NCI-H1048 (cell line): ENCODE measurements around the gene PPP1CA.
"Not testable (repeated sequence)": the region's sequence is repeated elsewhere in the genome, so short reads cannot be mapped to it uniquely, and the experiment has no call there.

Source experiments
- DNase-seq: peaks from one replicate; lab custom pipeline; 2025; lab: John Stamatoyannopoulos, UW

The PPP1CA gene

GRCh38 chr11:67402192-67402839, 658 bp upstream of the PPP1CA start:
- not testable (repeated sequence) for DNase-seq

- no peak for DNase-seq
Measured at GRCh38 chr11:67400942-67401494, 640 bp downstream of the PPP1CA start.

GRCh38 chr11:67400251-67400941, 1.3 kb downstream of the PPP1CA start:
- DNase-seq = no peak

- DNase-seq = no peak
Measured at GRCh38 chr11:67398661-67399563, 2.7 kb downstream of the PPP1CA start.

- no peak for DNase-seq
Measured at GRCh38 chr11:67397986-67398660, 3.5 kb downstream of the PPP1CA start.

- DNase-seq = no peak
Measured at GRCh38 chr11:67397536-67397935, 4.1 kb downstream of the PPP1CA start.

GRCh38 chr11:67396587-67397389, 4.9 kb downstream of the PPP1CA start:
- no peak for DNase-seq

- no peak for DNase-seq
Measured at GRCh38 chr11:67396259-67396581, 5.4 kb downstream of the PPP1CA start.

GRCh38 chr11:67395555-67396258, 6.0 kb downstream of the PPP1CA start:
- DNase-seq = no peak

- no peak for DNase-seq
Measured at GRCh38 chr11:67393990-67394389, 7.7 kb downstream of the PPP1CA start.

GRCh38 chr11:67393437-67393836, 8.2 kb downstream of the PPP1CA start:
- no peak for DNase-seq

- DNase-seq = no peak
Measured at GRCh38 chr11:67392183-67392715, 9.4 kb downstream of the PPP1CA start.

GRCh38 chr11:67391304-67392182, 10.1 kb downstream of the PPP1CA start, which contains the start of gene RAD9A:
Gene RAD9A, plus strand, starts transcription at chr11:67391986. Its CDS starts 59 bp downstream, at chr11:67392045.
- peak; percentile 84 for DNase-seq

GRCh38 chr11:67390947-67391303, 10.7 kb downstream of the PPP1CA start:
- DNase-seq = no peak

GRCh38 chr11:67389477-67389876, 12.2 kb downstream of the PPP1CA start:
- no peak for DNase-seq

GRCh38 chr11:67387518-67387917, 14.1 kb downstream of the PPP1CA start:
- no peak for DNase-seq

- DNase-seq = no peak
Measured at GRCh38 chr11:67387069-67387468, 14.6 kb downstream of the PPP1CA start.

- DNase-seq = no peak
Measured at GRCh38 chr11:67384851-67385366, 16.7 kb downstream of the PPP1CA start.
